MG63 (cell line): ENCODE measurements around the gene ARHGEF11. TPM values are rescaled to one million over a fixed set of nuclear protein-coding genes. Genes with fewer than 3 reads are reported as not detected.

Experiments
- DNase-seq: peaks from one replicate; pipeline ENCODE4 v3.0.0-alpha.2; 2020
- H3K27me3 ChIP-seq: fragments of 250-450 bp; sonication (Bioruptor Pico); 2 replicates; pipeline ENCODE4 v1.5.1; 2020; ENCODE audit warnings: mild to moderate bottlenecking, moderate library complexity
- H3K36me3 ChIP-seq: fragments of 250-450 bp; sonication (Bioruptor Pico); 2 replicates; pipeline ENCODE4 v1.5.1; 2020; ENCODE audit warnings: mild to moderate bottlenecking, moderate library complexity
- H3K4me3 ChIP-seq: fragments of 250-450 bp; sonication (Bioruptor Pico); 2 replicates; pipeline ENCODE4 v1.5.1; 2020; ENCODE audit warnings: mild to moderate bottlenecking, moderate library complexity
- H3K9me3 ChIP-seq: fragments of 250-450 bp; sonication (Bioruptor Pico); 2 replicates; pipeline ENCODE4 v1.5.1; 2020; ENCODE audit warnings: mild to moderate bottlenecking, moderate library complexity
- total RNA-seq: library from RNA; depleted of rRNA; stranded (reverse); fragments of >200 nt; shearing (Covaris generic); gene quantifications from 2 replicates; pipeline ENCODE4 v1.2.3, GENCODE V29; 2014; ENCODE audit warnings: low replicate concordance

The ARHGEF11 gene
- total RNA-seq, 1 experiment from 2014 or later, result 31.2 TPM

GRCh38 chr1:156993426-156994147 lies 52.0 kb downstream of the ARHGEF11 start:
- no peak for DNase-seq
- no peak overlapping the region for H3K4me3 ChIP-seq
- H3K27me3 ChIP-seq, result no peaks in the 10 kb centered on the region
- H3K36me3 ChIP-seq, result no peaks in the 10 kb centered on the region; the same call in 1 of the 2 replicates
- H3K9me3 ChIP-seq, result no peaks in the 10 kb centered on the region

DNA sequence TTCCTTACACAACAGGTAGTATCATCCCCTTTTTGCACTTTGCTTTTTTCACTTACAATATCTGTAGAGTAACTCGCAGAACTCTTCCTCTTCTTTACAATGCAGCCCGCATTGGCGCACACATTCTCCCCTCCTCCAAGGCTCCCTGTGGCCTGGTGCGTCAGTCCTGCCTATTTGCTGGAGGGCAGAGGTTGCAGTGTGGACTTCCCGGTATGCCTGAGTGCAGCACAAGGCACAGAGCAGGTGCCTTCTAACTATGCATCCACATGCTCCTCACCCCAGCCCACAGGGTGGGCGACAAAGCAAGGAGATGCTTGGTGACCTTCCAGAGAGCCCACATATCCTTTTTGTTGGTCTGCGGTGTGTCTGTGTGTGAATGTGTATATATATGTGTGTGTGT lies 53.3 kb downstream of the ARHGEF11 start:
- Histone ChIP-seq H3K36me3 (no peaks in the 10 kb centered on the region; the same call in 1 of the 2 replicates), H3K4me3 (no peak overlapping the region), H3K9me3 (no peaks in the 10 kb centered on the region), H3K27me3 (no peaks in the 10 kb centered on the region)
- DNase-seq, result no peak

DNA sequence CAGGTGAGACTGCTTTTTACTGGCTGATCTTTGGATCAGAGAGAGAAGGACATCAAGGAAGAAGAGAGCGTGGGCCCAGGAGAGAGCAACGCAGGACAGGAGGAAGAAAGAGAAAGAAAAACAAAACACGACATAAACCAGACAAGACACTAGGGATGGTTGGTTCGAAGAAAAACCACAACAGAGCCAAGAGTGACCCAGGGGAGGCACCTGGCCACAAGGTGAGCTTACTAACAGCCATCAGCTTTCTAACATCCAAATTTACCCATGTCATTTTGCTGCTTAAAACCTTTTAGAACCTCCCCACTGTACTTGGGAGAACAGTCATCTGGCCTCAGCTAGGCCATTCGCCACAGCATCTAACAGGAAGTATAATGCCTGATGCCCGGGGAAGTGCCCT lies 57.8 kb downstream of the ARHGEF11 start:
- no peaks in the 10 kb centered on the region for H3K27me3 ChIP-seq
- no peaks in the 10 kb centered on the region for H3K9me3 ChIP-seq
- no peak overlapping the region for H3K4me3 ChIP-seq
- no peak for DNase-seq
- H3K36me3 ChIP-seq, result peaks cover 3% of the 10 kb centered on the region

DNA sequence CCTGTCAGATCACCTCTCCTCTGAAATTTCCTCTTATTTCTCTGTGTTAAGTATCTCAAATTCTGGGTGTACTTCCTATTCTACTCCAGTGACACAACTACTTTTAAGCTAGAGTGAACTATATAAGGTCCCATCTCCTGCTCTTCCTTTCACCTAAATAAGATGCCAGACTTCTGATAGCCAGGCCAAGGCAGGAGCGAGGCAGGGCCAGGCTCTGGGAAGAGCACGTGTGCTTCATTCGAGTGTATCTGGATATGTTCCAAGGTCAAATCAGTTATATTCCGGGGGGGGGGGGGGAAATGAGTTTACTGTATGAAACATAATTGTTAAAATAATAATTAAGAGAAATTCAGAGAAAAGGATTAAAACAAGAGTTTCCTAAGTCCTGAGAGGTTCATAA lies 65.0 kb downstream of the ARHGEF11 start:
- no peak for DNase-seq
- Histone ChIP-seq H3K9me3 (no peaks in the 10 kb centered on the region), H3K27me3 (no peaks in the 10 kb centered on the region), H3K4me3 (no peak overlapping the region), H3K36me3 (peaks cover 33% of the 10 kb centered on the region)

DNA sequence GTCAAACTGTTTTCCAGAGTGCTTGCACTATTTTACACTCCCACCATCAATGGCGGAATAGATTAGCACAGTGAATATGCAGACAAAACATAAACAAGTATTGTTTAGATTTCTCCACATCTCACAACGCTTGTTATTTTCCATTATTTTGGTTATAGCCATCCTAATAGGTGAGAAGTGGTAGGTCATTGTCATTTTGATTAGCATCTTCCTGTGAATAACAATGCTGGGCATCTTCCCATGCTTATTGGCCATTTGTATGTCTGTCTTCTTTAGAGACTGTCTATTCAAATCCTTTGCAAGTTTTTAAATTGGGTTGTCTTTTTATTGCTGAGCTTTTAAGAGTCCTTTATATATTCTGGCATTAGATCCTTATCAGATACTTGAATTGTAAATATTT lies 70.5 kb downstream of the ARHGEF11 start:
- Histone ChIP-seq H3K4me3 (no peak overlapping the region), H3K27me3 (no peaks in the 10 kb centered on the region), H3K36me3 (peaks cover 63% of the 10 kb centered on the region), H3K9me3 (no peaks in the 10 kb centered on the region)
- DNase-seq, result no peak

DNA sequence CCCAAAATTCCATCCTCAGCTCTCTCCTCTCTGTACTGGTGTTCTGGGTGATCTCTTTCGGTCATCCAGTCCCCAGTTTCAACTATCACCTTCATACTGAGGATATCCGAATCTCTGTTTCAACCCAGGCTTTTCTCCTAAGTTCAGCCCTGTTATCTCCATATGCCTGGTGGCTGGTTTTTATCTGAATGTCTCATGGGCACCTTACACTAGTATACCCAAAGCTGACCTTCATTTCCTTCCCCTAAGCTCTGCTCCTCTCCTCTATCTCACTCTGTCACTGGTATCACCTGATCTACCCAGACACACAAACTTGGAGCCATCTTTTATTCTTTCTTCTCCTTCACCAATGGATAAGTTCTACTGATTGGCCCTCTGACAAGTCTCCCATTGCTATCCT lies 72.1 kb downstream of the ARHGEF11 start:
- peaks cover 70% of the 10 kb centered on the region for H3K36me3 ChIP-seq

GRCh38 chr1:156970017-156970416 lies 75.5 kb downstream of the ARHGEF11 start:
- Histone ChIP-seq H3K36me3 (peaks cover 46% of the 10 kb centered on the region), H3K4me3 (no peak overlapping the region), H3K27me3 (no peaks in the 10 kb centered on the region), H3K9me3 (no peaks in the 10 kb centered on the region)
- no peak for DNase-seq

More for the DNA sequence above, 72.1 kb downstream of the ARHGEF11 start:
- Histone ChIP-seq H3K4me3 (no peak overlapping the region), H3K27me3 (no peaks in the 10 kb centered on the region), H3K9me3 (no peaks in the 10 kb centered on the region)
- no peak for DNase-seq

DNA sequence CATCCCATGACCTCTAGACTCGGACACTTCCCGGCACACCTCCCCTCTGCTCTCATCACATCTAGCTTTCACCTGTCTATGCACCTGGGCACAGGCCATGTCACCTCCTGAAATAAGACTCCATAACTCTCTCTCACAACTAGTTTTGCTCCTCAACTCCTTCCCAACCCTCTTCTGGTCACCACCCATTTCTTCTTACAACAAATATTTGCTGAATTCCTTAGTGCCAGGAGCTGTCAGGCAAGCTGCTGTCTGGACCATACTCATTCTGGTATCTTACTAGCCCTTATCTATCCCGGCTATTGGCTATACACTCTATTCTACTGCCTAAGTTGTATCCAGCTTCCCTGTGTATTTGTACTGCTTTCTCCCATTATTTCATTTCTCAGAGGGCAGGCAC lies 76.0 kb downstream of the ARHGEF11 start:
- H3K9me3 ChIP-seq, result no peaks in the 10 kb centered on the region
- H3K27me3 ChIP-seq, result no peaks in the 10 kb centered on the region
- no peak for DNase-seq
- H3K36me3 ChIP-seq, result peaks cover 41% of the 10 kb centered on the region
- H3K4me3 ChIP-seq, result no peak overlapping the region

DNA sequence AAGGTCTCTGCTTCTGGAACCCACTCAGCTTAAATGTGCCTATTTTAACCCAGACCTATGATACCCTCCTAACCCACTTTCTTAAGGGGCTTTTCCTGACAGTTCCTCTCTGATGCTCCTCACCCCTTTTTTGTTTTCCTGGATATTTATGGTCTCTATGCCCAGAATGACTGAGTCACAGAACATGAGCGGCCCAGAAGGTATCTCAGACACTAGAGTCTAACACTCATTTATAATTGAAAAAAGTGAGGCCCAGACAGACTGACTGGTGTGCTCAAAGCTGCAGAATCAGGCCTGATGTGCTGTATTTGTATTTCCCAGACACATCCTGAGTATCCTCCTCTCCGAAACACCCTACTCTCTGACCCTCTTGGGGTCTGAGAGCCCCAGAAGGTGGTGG lies 81.1 kb downstream of the ARHGEF11 start:
- Histone ChIP-seq H3K9me3 (no peaks in the 10 kb centered on the region), H3K27me3 (no peaks in the 10 kb centered on the region), H3K36me3 (peaks cover 32% of the 10 kb centered on the region), H3K4me3 (no peak overlapping the region)
- DNase-seq, result no peak

DNA sequence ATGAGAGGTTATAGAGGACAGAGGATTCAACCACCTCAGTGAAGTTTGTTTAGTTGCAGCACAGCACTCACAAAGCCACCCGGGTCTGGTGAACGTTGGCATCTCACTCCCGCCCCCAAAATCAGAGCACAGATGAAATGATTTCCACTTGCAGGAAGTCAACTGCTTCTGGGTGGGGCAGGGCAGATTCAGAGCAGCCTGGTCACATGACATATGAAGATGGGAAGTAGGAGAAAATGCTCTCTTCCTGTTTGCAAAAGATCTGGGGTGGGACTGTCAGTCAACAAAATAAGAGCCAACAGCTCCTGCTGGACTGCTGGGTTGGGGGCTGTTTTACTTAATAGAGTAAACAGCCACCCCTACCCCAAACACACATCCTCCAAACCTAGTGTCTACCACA lies 81.9 kb downstream of the ARHGEF11 start:
- Histone ChIP-seq H3K36me3 (peaks cover 30% of the 10 kb centered on the region), H3K9me3 (no peaks in the 10 kb centered on the region), H3K4me3 (no peak overlapping the region), H3K27me3 (no peaks in the 10 kb centered on the region)
- DNase-seq, result no peak

- H3K27me3 ChIP-seq, result no peaks in the 10 kb centered on the region
- no peaks in the 10 kb centered on the region for H3K9me3 ChIP-seq
- no peak for DNase-seq
- peaks cover 28% of the 10 kb centered on the region for H3K36me3 ChIP-seq
- no peak overlapping the region for H3K4me3 ChIP-seq
Measured at GRCh38 chr1:156961709-156962108, 83.8 kb downstream of the ARHGEF11 start.

DNA sequence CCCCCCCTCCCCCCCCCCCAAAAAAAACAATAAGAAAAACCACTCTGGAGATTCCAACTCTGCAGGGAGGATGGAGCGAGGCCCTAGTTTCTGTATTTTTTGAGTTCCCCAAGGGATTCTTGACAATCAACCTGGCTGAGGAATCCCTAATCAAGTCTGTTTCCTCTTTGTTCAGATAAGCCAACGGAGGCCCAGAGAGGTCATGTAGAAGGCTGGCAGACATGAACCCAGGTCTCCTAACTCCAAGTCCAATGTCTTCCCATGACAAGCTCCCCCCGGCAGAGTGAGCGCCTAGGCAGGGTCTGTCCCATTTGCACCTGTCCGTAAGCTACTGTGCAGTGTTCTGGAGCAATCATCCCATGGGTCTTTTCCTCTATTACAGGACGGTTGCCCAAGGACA lies 85.6 kb downstream of the ARHGEF11 start:
- no peak for DNase-seq
- no peaks in the 10 kb centered on the region for H3K27me3 ChIP-seq
- no peaks in the 10 kb centered on the region for H3K9me3 ChIP-seq
- peaks cover 33% of the 10 kb centered on the region for H3K36me3 ChIP-seq
- no peak overlapping the region for H3K4me3 ChIP-seq

DNA sequence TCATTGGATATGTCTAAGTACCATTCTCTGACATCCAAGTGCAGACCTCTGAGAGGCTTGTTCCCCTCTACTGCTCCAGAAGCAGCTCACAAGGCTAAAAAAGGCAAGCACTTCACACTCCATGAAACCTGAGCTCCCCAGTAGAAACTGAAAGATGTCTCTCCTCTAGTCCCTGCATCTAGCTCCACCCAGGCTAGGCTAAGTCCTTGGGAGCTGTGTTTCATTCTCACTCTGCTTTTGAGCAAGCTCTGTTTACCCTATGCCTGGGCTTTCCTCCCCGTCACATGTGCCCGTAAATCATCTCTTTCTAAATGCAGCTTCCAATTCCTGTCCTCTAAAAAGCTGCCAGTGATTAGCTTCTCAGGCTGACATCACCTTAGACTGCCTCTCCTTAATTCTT lies 86.1 kb downstream of the ARHGEF11 start:
- no peak for DNase-seq
- Histone ChIP-seq H3K9me3 (no peaks in the 10 kb centered on the region), H3K36me3 (peaks cover 38% of the 10 kb centered on the region), H3K27me3 (no peaks in the 10 kb centered on the region), H3K4me3 (no peak overlapping the region)

- Histone ChIP-seq H3K27me3 (no peaks in the 10 kb centered on the region), H3K36me3 (peaks cover 42% of the 10 kb centered on the region), H3K9me3 (no peaks in the 10 kb centered on the region), H3K4me3 (no peak overlapping the region)
- no peak for DNase-seq
Measured at GRCh38 chr1:156958247-156958714, 87.3 kb downstream of the ARHGEF11 start.

DNA sequence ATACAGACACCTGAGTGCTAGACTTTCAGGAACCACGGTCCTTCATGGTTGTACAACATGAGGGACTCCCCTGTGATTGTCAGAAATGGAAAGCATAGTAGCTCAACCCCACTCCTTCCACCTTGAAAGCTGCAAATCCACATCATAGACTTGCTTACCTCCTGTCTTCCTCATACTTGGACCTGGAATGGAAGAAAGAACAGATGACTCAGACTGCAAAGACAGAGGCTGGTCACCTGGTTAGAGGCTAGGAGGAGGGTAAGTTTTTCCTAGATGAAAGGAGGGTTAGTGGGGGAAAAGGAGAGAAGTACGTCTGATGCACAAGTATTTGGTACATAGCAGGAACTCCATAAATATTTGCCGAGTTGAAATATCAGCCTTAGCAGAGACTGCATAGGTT lies 87.9 kb downstream of the ARHGEF11 start:
- H3K36me3 ChIP-seq, result peaks cover 37% of the 10 kb centered on the region

DNA sequence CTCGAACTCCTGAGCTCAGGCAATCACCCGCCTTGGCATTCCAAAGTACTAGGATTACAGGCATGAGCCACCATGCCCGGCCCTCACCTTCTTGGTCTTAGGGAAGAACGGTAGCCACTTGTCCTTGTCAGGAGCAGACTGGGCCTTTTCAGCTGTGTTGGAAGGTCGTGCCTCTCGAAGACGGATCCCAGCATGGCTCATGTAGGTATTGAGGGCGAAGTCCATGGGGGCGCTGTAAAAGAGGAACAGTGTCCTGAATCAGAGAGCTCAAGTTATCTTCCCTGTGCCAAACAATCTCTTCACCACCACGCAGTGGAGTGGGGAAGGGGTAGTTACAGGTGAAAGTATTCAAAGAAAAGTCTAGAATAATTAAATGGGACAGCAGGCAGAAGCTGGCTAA lies 89.2 kb downstream of the ARHGEF11 start:
- no peaks in the 10 kb centered on the region for H3K9me3 ChIP-seq
- no peaks in the 10 kb centered on the region for H3K27me3 ChIP-seq
- H3K36me3 ChIP-seq, result peaks cover 34% of the 10 kb centered on the region
- no peak overlapping the region for H3K4me3 ChIP-seq
- DNase-seq, result no peak

More for the DNA sequence above, 87.9 kb downstream of the ARHGEF11 start:
- no peaks in the 10 kb centered on the region for H3K9me3 ChIP-seq
- no peaks in the 10 kb centered on the region for H3K27me3 ChIP-seq
- DNase-seq, result no peak
- H3K4me3 ChIP-seq, result no peak overlapping the region

DNA sequence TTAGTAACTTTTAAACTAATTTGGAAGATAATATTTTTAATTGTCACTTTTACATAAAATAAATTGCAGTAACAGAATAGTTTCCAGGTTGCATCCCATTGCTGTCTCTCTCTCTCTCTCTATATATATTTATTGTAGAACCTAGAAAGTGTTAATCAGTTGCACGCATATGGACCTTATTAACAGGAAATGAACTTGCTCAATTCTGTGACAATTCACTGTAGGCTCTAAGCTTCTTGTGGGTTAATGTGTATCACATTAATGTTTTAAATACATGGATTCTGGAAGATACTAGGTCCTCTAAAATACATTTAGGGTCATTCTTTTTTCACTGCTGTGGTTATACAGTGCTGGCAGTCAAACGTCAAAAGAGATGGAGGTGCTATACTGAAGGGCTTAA lies 92.0 kb downstream of the ARHGEF11 start:
- Histone ChIP-seq H3K36me3 (peaks cover 35% of the 10 kb centered on the region), H3K27me3 (no peaks in the 10 kb centered on the region), H3K9me3 (no peaks in the 10 kb centered on the region), H3K4me3 (no peak overlapping the region)
- no peak for DNase-seq

GRCh38 chr1:156951371-156951770 lies 94.2 kb downstream of the ARHGEF11 start:
- no peaks in the 10 kb centered on the region for H3K9me3 ChIP-seq
- H3K27me3 ChIP-seq, result no peaks in the 10 kb centered on the region
- H3K36me3 ChIP-seq, result peaks cover 45% of the 10 kb centered on the region
- H3K4me3 ChIP-seq, result no peak overlapping the region
- DNase-seq, result no peak
